Fibroblast of lung (primary cell): ENCODE measurements around the gene HPN. TPM values are rescaled to one million over a fixed set of nuclear protein-coding genes. Genes with fewer than 3 reads are reported as not detected.

Source experiments
- DNase-seq, 2 donors: peaks; one replicate each; pipeline versions ENCODE4 v3.0.0 to v3.0.0-alpha.2; 2010; ENCODE audit warnings: low read depth in 2 of 2
- H2AFZ ChIP-seq: 2 replicates; pipeline ENCODE4 v1.5.1; 2012; ENCODE audit warnings: low read length, control low read depth, inconsistent platforms
- H3K27ac ChIP-seq: 2 replicates; pipeline ENCODE4 v1.5.1; 2011; ENCODE audit warnings: low read length, control low read depth; ENCODE audit not compliant: insufficient read depth
- H3K27me3 ChIP-seq: 2 replicates; pipeline ENCODE4 v1.5.1; 2011; ENCODE audit warnings: mild to moderate bottlenecking, low read length; ENCODE audit not compliant: control insufficient read depth, insufficient read depth
- H3K36me3 ChIP-seq: 2 replicates; pipeline ENCODE4 v1.5.1; 2011; ENCODE audit warnings: low read length; ENCODE audit not compliant: control insufficient read depth, insufficient read depth
- H3K4me1 ChIP-seq: 2 replicates; pipeline ENCODE4 v1.5.1; 2011; ENCODE audit warnings: low read length; ENCODE audit not compliant: control insufficient read depth, insufficient read depth; ENCODE audit errors: extremely low read depth
- H3K4me2 ChIP-seq: 2 replicates; pipeline ENCODE4 v1.5.1; 2011; ENCODE audit warnings: low read length, control low read depth; ENCODE audit not compliant: insufficient read depth; ENCODE audit errors: extremely low read depth
- H3K4me3 ChIP-seq, 4 experiments: fragments of 200-600 bp in 1 of 4; sonication (generic) in 1 of 4; replicated peaks in 1 of 4; 2 replicates each; pipeline ENCODE4 v1.5.1; 2011 to 2016; ENCODE audit warnings: low read length in 4 of 4, low read depth in 3 of 4, mild to moderate bottlenecking in 3 of 4, control low read depth in 2 of 4, inconsistent platforms in 1 of 4, mixed read lengths in 1 of 4; ENCODE audit not compliant: insufficient read depth in 1 of 4; ENCODE audit errors: control extremely low read depth in 1 of 4
- H3K79me2 ChIP-seq: 2 replicates; pipeline ENCODE4 v1.5.1; 2012; ENCODE audit warnings: mild to moderate bottlenecking, low read length, inconsistent platforms; ENCODE audit not compliant: control insufficient read depth, insufficient read depth
- H3K9ac ChIP-seq: 2 replicates; pipeline ENCODE4 v1.5.1; 2011; ENCODE audit warnings: mild to moderate bottlenecking, low read length, control low read depth; ENCODE audit not compliant: insufficient read depth
- H3K9me3 ChIP-seq: 2 replicates; pipeline ENCODE4 v1.5.1; 2012; ENCODE audit warnings: low read depth, low read length; ENCODE audit not compliant: control insufficient read depth, insufficient read depth
- H4K20me1 ChIP-seq: 2 replicates; pipeline ENCODE4 v1.5.1; 2011; ENCODE audit warnings: low read length; ENCODE audit not compliant: control insufficient read depth, insufficient read depth; ENCODE audit errors: extremely low read depth
- EZH2 ChIP-seq: IDR thresholded peaks from 2 replicates; pipeline ENCODE4 v1.5.1; 2012; ENCODE audit warnings: low read length, control low read depth, mild to moderate bottlenecking; ENCODE audit errors: missing control alignments
- polyA plus RNA-seq, 2 donors: library from polyadenylated mRNA; depleted of rRNA in 1 of 2; stranded (reverse) in 1 of 2; unstranded in 1 of 2; fragments of >200 nt; gene quantifications; 2 replicates each; pipeline ENCODE4 v1.2.1, GENCODE V29; 2011 to 2012; ENCODE audit warnings: missing spikeins in 1 of 2
- total RNA-seq: library from RNA; depleted of rRNA; stranded (reverse); fragments of >200 nt; gene quantifications from 2 replicates; pipeline ENCODE4 v1.2.1, GENCODE V29; 2014
- TF ChIP-seq, protein P1 (sequence below), 2 donors: IDR thresholded peaks in 1 of 2; conservative IDR thresholded peaks in 1 of 2; 1 replicate in 1 of 2; 2 replicates in 1 of 2; pipeline ENCODE4 v1.5.1; 2011 to 2012; ENCODE audit warnings: low read length in 2 of 2, control low read depth in 1 of 2, inconsistent platforms in 1 of 2, low read depth in 1 of 2, mild to moderate bottlenecking in 1 of 2

HPN gene
- total and polyA plus RNA-seq, 2 donors (not counting 1 experiment from before 2014, with no cell fraction given): 0.33 TPM; not detected in 1

- Histone ChIP-seq H3K4me1 (peaks cover 3% of the 10 kb centered on the region), H3K9me3 (no peaks in the 10 kb centered on the region), H3K79me2 (no peaks in the 10 kb centered on the region), H3K36me3 (no peaks in the 10 kb centered on the region), H3K27me3 (no peaks in the 10 kb centered on the region), H3K4me2 (no peak overlapping the region), H4K20me1 (no peaks in the 10 kb centered on the region), H3K9ac (no peak overlapping the region), H2AFZ (no peak overlapping the region), H3K27ac (no peak overlapping the region), H3K4me3 (no peak overlapping the region)
- TF ChIP-seq, protein P1, sequence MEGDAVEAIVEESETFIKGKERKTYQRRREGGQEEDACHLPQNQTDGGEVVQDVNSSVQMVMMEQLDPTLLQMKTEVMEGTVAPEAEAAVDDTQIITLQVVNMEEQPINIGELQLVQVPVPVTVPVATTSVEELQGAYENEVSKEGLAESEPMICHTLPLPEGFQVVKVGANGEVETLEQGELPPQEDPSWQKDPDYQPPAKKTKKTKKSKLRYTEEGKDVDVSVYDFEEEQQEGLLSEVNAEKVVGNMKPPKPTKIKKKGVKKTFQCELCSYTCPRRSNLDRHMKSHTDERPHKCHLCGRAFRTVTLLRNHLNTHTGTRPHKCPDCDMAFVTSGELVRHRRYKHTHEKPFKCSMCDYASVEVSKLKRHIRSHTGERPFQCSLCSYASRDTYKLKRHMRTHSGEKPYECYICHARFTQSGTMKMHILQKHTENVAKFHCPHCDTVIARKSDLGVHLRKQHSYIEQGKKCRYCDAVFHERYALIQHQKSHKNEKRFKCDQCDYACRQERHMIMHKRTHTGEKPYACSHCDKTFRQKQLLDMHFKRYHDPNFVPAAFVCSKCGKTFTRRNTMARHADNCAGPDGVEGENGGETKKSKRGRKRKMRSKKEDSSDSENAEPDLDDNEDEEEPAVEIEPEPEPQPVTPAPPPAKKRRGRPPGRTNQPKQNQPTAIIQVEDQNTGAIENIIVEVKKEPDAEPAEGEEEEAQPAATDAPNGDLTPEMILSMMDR (conservative IDR thresholded peaks at IDR 0.05 in 1 of 2, IDR thresholded peaks at IDR 0.05 in 1 of 2; ENCODE audit: low read depth in 1 of 2, low read length in 2 of 2): no peak
- no peak for TF ChIP-seq EZH2
- peak; percentile 77 to 88 for DNase-seq
These were observed 46.8 kb downstream of the HPN start for GRCh38 chr19:35088131-35088913.

DNA sequence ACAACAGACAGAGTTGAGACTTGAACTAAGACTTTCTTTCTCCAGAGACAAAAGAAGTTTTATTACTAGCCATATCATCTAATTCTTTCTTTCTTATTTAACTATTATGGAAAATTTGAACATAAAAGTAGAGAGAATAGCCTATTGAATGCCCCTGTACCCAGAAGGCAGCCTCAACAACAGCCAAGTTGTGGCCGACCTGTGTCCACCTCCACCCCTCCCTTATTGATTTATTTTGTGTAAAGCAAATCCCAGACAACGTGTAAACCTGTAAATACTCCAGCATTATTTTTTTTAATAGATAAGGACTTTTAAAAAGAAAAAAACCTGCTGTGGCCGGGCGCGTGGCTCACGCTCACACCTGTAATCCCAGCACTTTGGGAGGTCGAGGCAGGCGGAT is 48.0 kb downstream of the HPN start:
- Histone ChIP-seq H3K27me3 (no peaks in the 10 kb centered on the region), H3K9me3 (no peaks in the 10 kb centered on the region), H3K9ac (no peak overlapping the region), H3K4me2 (no peak overlapping the region), H3K27ac (no peak overlapping the region), H4K20me1 (no peaks in the 10 kb centered on the region), H2AFZ (no peak overlapping the region), H3K4me3 (no peak overlapping the region), H3K79me2 (no peaks in the 10 kb centered on the region), H3K4me1 (peaks cover 3% of the 10 kb centered on the region), H3K36me3 (no peaks in the 10 kb centered on the region)
- DNase-seq: no peak
- TF ChIP-seq, protein P1 (conservative IDR thresholded peaks at IDR 0.05 in 1 of 2, IDR thresholded peaks at IDR 0.05 in 1 of 2; ENCODE audit: low read depth in 1 of 2, low read length in 2 of 2): no peak
- TF ChIP-seq EZH2: no peak

- no peaks in the 10 kb centered on the region for H3K36me3 ChIP-seq
- H3K4me1 ChIP-seq: peaks cover 3% of the 10 kb centered on the region
- H3K4me3 ChIP-seq: no peak overlapping the region
- TF ChIP-seq, protein P1 (conservative IDR thresholded peaks at IDR 0.05 in 1 of 2, IDR thresholded peaks at IDR 0.05 in 1 of 2; ENCODE audit: low read depth in 1 of 2, low read length in 2 of 2): no peak
- TF ChIP-seq EZH2: no peak
- no peak overlapping the region for H3K4me2 ChIP-seq
- H3K27ac ChIP-seq: no peak overlapping the region
- H3K27me3 ChIP-seq: no peaks in the 10 kb centered on the region
- no peak overlapping the region for H3K9ac ChIP-seq
- H3K79me2 ChIP-seq: no peaks in the 10 kb centered on the region
- no peak for DNase-seq
- H4K20me1 ChIP-seq: no peaks in the 10 kb centered on the region
- no peaks in the 10 kb centered on the region for H3K9me3 ChIP-seq
- no peak overlapping the region for H2AFZ ChIP-seq
These were observed 48.6 kb downstream of the HPN start for GRCh38 chr19:35090160-35090505.
